Measurements from ENCODE around the gene DRD1. TPM values are rescaled to one million over a fixed set of nuclear protein-coding genes. Genes with fewer than 3 reads are reported as not detected.

Gene DRD1
- total RNA-seq, 1 donor from 2014 or later, result not detected

GRCh38 chr5:175392236-175392635 is 51.7 kb downstream of the DRD1 start:
- no peak for TF ChIP-seq CTCF (IDR thresholded peaks at IDR 0.05; ENCODE audit: partially characterized antibody, unreplicated experiment)
- peaks cover 2% of the 10 kb centered on the region for H3K4me1 Mint-ChIP-seq (ENCODE audit: low read depth, unreplicated experiment)
- no peaks in the 10 kb centered on the region for H3K36me3 Mint-ChIP-seq (ENCODE audit: unreplicated experiment)
- DNase-seq, result no peak
- H3K27me3 Mint-ChIP-seq (ENCODE audit: unreplicated experiment), result no peaks in the 10 kb centered on the region
- no peak overlapping the region for H3K4me3 Mint-ChIP-seq (ENCODE audit: unreplicated experiment)
- no peak overlapping the region for H3K27ac Mint-ChIP-seq (ENCODE audit: unreplicated experiment)
- no peaks in the 10 kb centered on the region for H3K9me3 Mint-ChIP-seq (ENCODE audit: unreplicated experiment)

GRCh38 chr5:175390352-175391083 is 53.5 kb downstream of the DRD1 start:
- H3K9me3 Mint-ChIP-seq (ENCODE audit: unreplicated experiment), result no peaks in the 10 kb centered on the region
- H3K4me1 Mint-ChIP-seq (ENCODE audit: low read depth, unreplicated experiment), result peaks cover 6% of the 10 kb centered on the region

More at GRCh38 chr5:175390352-175391083, 53.5 kb downstream of the DRD1 start:
- no peak for DNase-seq
- Mint-ChIP-seq H3K36me3 (ENCODE audit: unreplicated experiment) (no peaks in the 10 kb centered on the region), H3K27me3 (ENCODE audit: unreplicated experiment) (no peaks in the 10 kb centered on the region), H3K4me3 (ENCODE audit: unreplicated experiment) (no peak overlapping the region), H3K27ac (ENCODE audit: unreplicated experiment) (no peak overlapping the region)
- TF ChIP-seq CTCF (IDR thresholded peaks at IDR 0.05; ENCODE audit: partially characterized antibody, unreplicated experiment), result no peak

Other genes with a start within 250 kb of the DRD1 start
- 67.7 TPM for gene SFXN1, start 34.4 kb upstream of the DRD1 start, total RNA-seq (ENCODE audit: unreplicated experiment)
- gene HRH2, start 213.9 kb upstream of the DRD1 start, total RNA-seq (ENCODE audit: unreplicated experiment), result not detected